K562 (cell line): ENCODE results near the gene HSD3B7.

ENCODE experiments used
- CHD4 ChIP-seq: fragments of 200-600 bp; sonication (generic); IDR thresholded peaks from 3 replicates; pipeline ENCODE4 v1.6.1; 2012; ENCODE audit warnings: low read depth, mild to moderate bottlenecking, mixed read lengths, low read length, inconsistent platforms; ENCODE audit not compliant: insufficient read depth, insufficient replicate concordance, poor library complexity, severe bottlenecking
- ZNF644 ChIP-seq: fragments of 200-800 bp; sonication (Bioruptor generic); IDR thresholded peaks from 2 replicates; pipeline ENCODE4 v1.6.1; 2016; ENCODE audit warnings: low read depth, missing genetic modification characterization, missing compliant biosample characterization

DNA sequence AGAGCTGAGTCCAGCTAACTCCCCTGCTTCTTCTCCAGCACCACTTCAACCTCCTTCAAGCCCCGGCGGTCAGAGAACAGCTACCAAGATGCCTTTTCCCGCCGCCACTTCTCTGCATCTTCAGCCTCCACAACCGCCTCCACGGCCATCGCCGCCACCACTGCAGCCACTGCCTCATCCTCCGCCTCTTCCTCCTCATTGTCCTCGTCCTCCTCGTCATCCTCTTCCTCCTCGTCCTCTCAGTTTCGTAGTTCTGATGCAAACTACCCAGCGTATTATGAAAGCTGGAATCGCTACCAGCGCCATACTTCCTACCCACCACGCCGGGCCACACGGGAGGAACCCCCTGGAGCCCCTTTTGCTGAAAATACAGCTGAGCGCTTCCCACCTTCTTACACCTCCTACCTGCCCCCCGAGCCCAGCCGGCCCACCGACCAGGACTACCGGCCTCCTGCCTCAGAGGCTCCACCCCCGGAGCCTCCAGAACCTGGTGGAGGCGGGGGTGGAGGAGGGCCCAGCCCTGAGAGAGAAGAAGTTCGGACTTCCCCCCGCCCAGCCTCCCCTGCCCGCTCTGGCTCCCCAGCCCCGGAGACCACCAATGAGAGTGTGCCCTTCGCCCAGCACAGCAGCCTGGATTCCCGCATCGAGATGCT lies 20.3 kb upstream of the HSD3B7 start:
- TF ChIP-seq CHD4 (no peak), ZNF644 (tag) (no peak)
